B cell (primary cell): ENCODE data around the gene MRPL1. TPM values are rescaled to one million over a fixed set of nuclear protein-coding genes. Genes with fewer than 3 reads are reported as not detected.

Experiments
- ATAC-seq: fragments of 200-7000 bp; cut with Tn5 transposase; one replicate; pipeline ENCODE4 v1.10.0; 2021; ENCODE audit warnings: low read depth, mild to moderate bottlenecking, moderate number of reproducible peaks, moderate library complexity
- CTCF ChIA-PET: fragments of 350-600 bp; sonication (Branson Sonifier 250); formaldehyde crosslinking; loops from one replicate; lab custom pipeline; 2021; ENCODE audit warnings: antibody characterized with exemption, inconsistent platforms; lab: Charles Lee
- POLR2A ChIA-PET: fragments of 350-600 bp; sonication (Branson Sonifier 250); formaldehyde crosslinking; loops from one replicate; lab custom pipeline; 2021; ENCODE audit warnings: antibody characterized with exemption; lab: Charles Lee
- DNase-seq: peaks from one replicate; pipeline ENCODE4 v3.0.0; 2013
- H2AFZ ChIP-seq: 2 replicates; pipeline ENCODE4 v1.6.1; 2012; ENCODE audit warnings: mild to moderate bottlenecking, low read depth, low read length; ENCODE audit not compliant: insufficient read depth, poor library complexity, severe bottlenecking
- H3K27ac ChIP-seq, 2 donors: 1 replicate in 1 of 2; 2 replicates in 1 of 2; pipeline ENCODE4 v1.5.1; 2012 to 2013; ENCODE audit warnings: low read length in 2 of 2, mild to moderate bottlenecking in 2 of 2, moderate library complexity in 1 of 2
- H3K27me3 ChIP-seq, 4 experiments: fragments of 200-600 bp in 1 of 4; sonication (generic) in 1 of 4; replicated peaks in 1 of 4; 1 replicate in 2 of 4; 2 replicates in 2 of 4; pipeline versions ENCODE4 v1.6.1 to v1.7.0; 2013 to 2016; ENCODE audit warnings: low read length in 3 of 4, mild to moderate bottlenecking in 2 of 4, mixed read lengths in 1 of 4, moderate library complexity in 1 of 4; ENCODE audit not compliant: insufficient read depth in 4 of 4, control insufficient read depth in 3 of 4; ENCODE audit errors: control extremely low read depth in 1 of 4
- H3K36me3 ChIP-seq, 2 experiments: replicated peaks in 1 of 2; 1 replicate in 1 of 2; 2 replicates in 1 of 2; pipeline versions ENCODE4 v1.6.1 to v1.7.1; 2013; ENCODE audit warnings: low read length in 1 of 2; ENCODE audit not compliant: insufficient read depth in 2 of 2, control insufficient read depth in 1 of 2; ENCODE audit errors: control extremely low read depth in 1 of 2, extremely low read depth in 1 of 2
- H3K4me1 ChIP-seq, 2 donors: fragments of 200-600 bp in 1 of 2; sonication (generic) in 1 of 2; 1 replicate in 1 of 2; 2 replicates in 1 of 2; pipeline versions ENCODE4 v1.5.1 to v1.6.1; 2013 to 2017; ENCODE audit warnings: low read length in 2 of 2; ENCODE audit not compliant: control insufficient read depth in 2 of 2, insufficient read depth in 2 of 2
- H3K4me2 ChIP-seq: replicated peaks from 2 replicates; pipeline ENCODE3; 2012; ENCODE audit warnings: mild to moderate bottlenecking, low read depth, low read length; ENCODE audit not compliant: poor library complexity, severe bottlenecking
- H3K4me3 ChIP-seq, 5 experiments: fragments of 200-600 bp in 1 of 5; sonication (generic) in 1 of 5; 1 replicate in 3 of 5; 2 replicates in 2 of 5; pipeline versions ENCODE4 v1.5.1 to v1.7.0; 2011 to 2016; ENCODE audit warnings: low read length in 4 of 5, mild to moderate bottlenecking in 4 of 5, low read depth in 2 of 5, control low read depth in 1 of 5, moderate library complexity in 1 of 5; ENCODE audit not compliant: insufficient read depth in 1 of 5; ENCODE audit errors: control extremely low read depth in 1 of 5, extremely low read depth in 1 of 5
- H3K79me2 ChIP-seq: fragments of 200-600 bp; sonication (generic); one replicate; pipeline ENCODE4 v1.6.0; 2016; ENCODE audit warnings: low read length; ENCODE audit not compliant: control insufficient read depth, insufficient read depth
- H3K9ac ChIP-seq: fragments of 200-600 bp; sonication (generic); 2 replicates; pipeline ENCODE4 v1.6.1; 2017; ENCODE audit warnings: mild to moderate bottlenecking, low read length, moderate library complexity
- H3K9me3 ChIP-seq, 3 donors: one replicate each; pipeline versions ENCODE4 v1.6.1 to v1.7.1; 2013; ENCODE audit warnings: low read length in 2 of 3; ENCODE audit not compliant: control insufficient read depth in 2 of 3, insufficient read depth in 1 of 3; ENCODE audit errors: control extremely low read depth in 1 of 3
- H4K20me1 ChIP-seq: 2 replicates; pipeline ENCODE4 v1.6.0; 2012; ENCODE audit warnings: mild to moderate bottlenecking, low read length; ENCODE audit not compliant: insufficient read depth, control insufficient read depth, poor library complexity, severe bottlenecking
- H3K27ac Mint-ChIP-seq: one replicate; pipeline ENCODE4 v1.8.0; 2021; ENCODE audit warnings: mixed read lengths
- H3K27me3 Mint-ChIP-seq: one replicate; pipeline ENCODE4 v1.8.0; 2021; ENCODE audit warnings: mixed read lengths
- H3K4me1 Mint-ChIP-seq: one replicate; pipeline ENCODE4 v1.8.0; 2021; ENCODE audit warnings: mixed read lengths
- H3K4me3 Mint-ChIP-seq: one replicate; pipeline ENCODE4 v1.8.0; 2021; ENCODE audit warnings: mixed read lengths
- H3K9me3 Mint-ChIP-seq: one replicate; pipeline ENCODE4 v1.8.0; 2022; ENCODE audit warnings: mixed read lengths; ENCODE audit not compliant: insufficient read depth
- EZH2 ChIP-seq: IDR thresholded peaks from 2 replicates; pipeline ENCODE4 v1.6.1; 2012; ENCODE audit warnings: borderline replicate concordance, low read depth, mild to moderate bottlenecking, moderate library complexity, low read length; ENCODE audit not compliant: insufficient read depth, poor library complexity, severe bottlenecking
- WGBS: methylation state at CpG from one replicate; pipeline ENCODE4 v1.1.5; 2013; ENCODE audit warnings: missing lambda C conversion rate; ENCODE audit not compliant: insufficient coverage; 5-methylcytosine and 5-hydroxymethylcytosine counted together
- intact Hi-C: fragments of 100-400 bp; cut with micrococcal nuclease; formaldehyde crosslinking; loops from one replicate; pipeline ENCODE4 v1.10.0; 2022
- polyA plus RNA-seq: library from polyadenylated mRNA; depleted of rRNA; stranded (reverse); fragments of >200 nt; gene quantifications from 2 replicates; pipeline ENCODE4 v1.2.3, GENCODE V29; 2012
- total RNA-seq, 2 donors: library from RNA; stranded (reverse); fragments of 120-200 nt in 1 of 2; gene quantifications; 1 replicate in 1 of 2; 2 replicates in 1 of 2; pipeline versions ENCODE4 v1.2.3 to v1.2.4, GENCODE V29; 2013 to 2022
- TF ChIP-seq, protein P1 (sequence below): fragments of 200-600 bp; IDR thresholded peaks from one replicate; pipeline ENCODE4 v1.8.0; 2022; ENCODE audit warnings: antibody characterized with exemption, mild to moderate bottlenecking

Gene MRPL1
- total and polyA plus RNA-seq, 2 donors (not counting 1 experiment from before 2014, with no cell fraction given): 22.3 to 23.3 TPM

DNA sequence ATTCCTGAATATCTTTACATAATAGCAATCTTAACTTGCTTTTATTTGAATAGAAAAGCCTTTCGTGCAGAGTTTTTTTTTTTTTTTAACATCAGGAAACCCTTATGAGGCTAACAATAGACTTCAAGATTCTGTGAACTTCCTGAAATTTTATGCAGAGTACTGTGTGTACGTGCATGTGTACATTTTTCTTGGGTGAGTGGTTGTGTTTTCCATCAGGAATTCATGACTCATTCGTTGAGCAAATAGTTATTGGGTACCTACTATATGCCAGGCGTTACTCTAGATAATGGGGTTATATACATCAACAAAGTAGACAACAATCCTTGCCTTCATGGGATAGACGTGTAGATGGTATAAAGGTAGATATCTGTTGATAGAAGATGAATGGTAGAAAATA lies 59.1 kb downstream of the MRPL1 start:
- Histone ChIP-seq H3K4me2 (no peak overlapping the region), H3K9ac (no peak overlapping the region)
- H3K27ac Mint-ChIP-seq: no peak overlapping the region

More for the DNA sequence above, 59.1 kb downstream of the MRPL1 start:
- peaks cover 0 to 3% (median 2%) of the 10 kb centered on the region in 3 donors for H3K9me3 ChIP-seq
- no peak overlapping the region for H3K4me3 ChIP-seq
- Mint-ChIP-seq H3K9me3 (no peaks in the 10 kb centered on the region), H3K27me3 (no peaks in the 10 kb centered on the region), H3K4me3 (no peak overlapping the region), H3K4me1 (peaks cover 16% of the 10 kb centered on the region)
- no peaks in the 10 kb centered on the region for H3K27me3 ChIP-seq
- H4K20me1 ChIP-seq: no peaks in the 10 kb centered on the region
- ChIA-PET CTCF (no interaction called here), POLR2A (no interaction called here)
- H3K36me3 ChIP-seq: peaks cover 0 to 7% of the 10 kb centered on the region in 2 experiments
- ATAC-seq (no peak), DNase-seq (no peak)
- no CpG with 5 or more reads among the region's 5 CpGs for WGBS
- TF ChIP-seq, protein P1, sequence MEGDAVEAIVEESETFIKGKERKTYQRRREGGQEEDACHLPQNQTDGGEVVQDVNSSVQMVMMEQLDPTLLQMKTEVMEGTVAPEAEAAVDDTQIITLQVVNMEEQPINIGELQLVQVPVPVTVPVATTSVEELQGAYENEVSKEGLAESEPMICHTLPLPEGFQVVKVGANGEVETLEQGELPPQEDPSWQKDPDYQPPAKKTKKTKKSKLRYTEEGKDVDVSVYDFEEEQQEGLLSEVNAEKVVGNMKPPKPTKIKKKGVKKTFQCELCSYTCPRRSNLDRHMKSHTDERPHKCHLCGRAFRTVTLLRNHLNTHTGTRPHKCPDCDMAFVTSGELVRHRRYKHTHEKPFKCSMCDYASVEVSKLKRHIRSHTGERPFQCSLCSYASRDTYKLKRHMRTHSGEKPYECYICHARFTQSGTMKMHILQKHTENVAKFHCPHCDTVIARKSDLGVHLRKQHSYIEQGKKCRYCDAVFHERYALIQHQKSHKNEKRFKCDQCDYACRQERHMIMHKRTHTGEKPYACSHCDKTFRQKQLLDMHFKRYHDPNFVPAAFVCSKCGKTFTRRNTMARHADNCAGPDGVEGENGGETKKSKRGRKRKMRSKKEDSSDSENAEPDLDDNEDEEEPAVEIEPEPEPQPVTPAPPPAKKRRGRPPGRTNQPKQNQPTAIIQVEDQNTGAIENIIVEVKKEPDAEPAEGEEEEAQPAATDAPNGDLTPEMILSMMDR: no peak
- TF ChIP-seq EZH2: no peak
- peaks cover 0 to 4% of the 10 kb centered on the region in 2 donors for H3K4me1 ChIP-seq
- H3K27ac ChIP-seq: no peak overlapping the region
- H2AFZ ChIP-seq: no peak overlapping the region
- no peaks in the 10 kb centered on the region for H3K79me2 ChIP-seq
- intact Hi-C loops: no loop called here
